Trophoblast cell (in vitro differentiated cells and primary cell): ENCODE results near the gene PREX1.
A peak's percentile ranks its signal among the peaks of the same experiment; 100 is the strongest.
"Not testable (repeated sequence)": the region's sequence is repeated elsewhere in the genome, so short reads cannot be mapped to it uniquely, and the experiment has no call there.

Experiments
- DNase-seq, 2 donors: peaks; one replicate each; pipeline ENCODE4 v3.0.0-alpha.2; 2016
- H2AFZ ChIP-seq: 2 replicates; pipeline ENCODE4 v1.6.1; 2013; ENCODE audit warnings: low read length, moderate library complexity, mild to moderate bottlenecking; ENCODE audit not compliant: insufficient read depth, poor library complexity
- H2AK5ac ChIP-seq: 2 replicates; pipeline ENCODE4 v1.6.1; 2013; ENCODE audit warnings: mild to moderate bottlenecking, low read length
- H2BK120ac ChIP-seq: 2 replicates; pipeline ENCODE4 v1.6.1; 2013; ENCODE audit warnings: low read length, mild to moderate bottlenecking, moderate library complexity; ENCODE audit not compliant: insufficient read depth, poor library complexity
- H2BK12ac ChIP-seq: 2 replicates; pipeline ENCODE4 v1.6.1; 2013; ENCODE audit warnings: mild to moderate bottlenecking, low read length, moderate library complexity
- H2BK5ac ChIP-seq: 2 replicates; pipeline ENCODE4 v1.6.1; 2013; ENCODE audit warnings: low read length, low read depth, moderate library complexity, mild to moderate bottlenecking; ENCODE audit not compliant: poor library complexity
- H3K14ac ChIP-seq: 2 replicates; pipeline ENCODE4 v1.6.1; 2013; ENCODE audit warnings: mild to moderate bottlenecking, low read length
- H3K18ac ChIP-seq: 2 replicates; pipeline ENCODE4 v1.6.1; 2013; ENCODE audit warnings: mild to moderate bottlenecking, low read length
- H3K23ac ChIP-seq: 2 replicates; pipeline ENCODE4 v1.6.1; 2013; ENCODE audit warnings: low read length
- H3K27ac ChIP-seq: 2 replicates; pipeline ENCODE4 v1.5.1; 2013; ENCODE audit warnings: low read depth, mild to moderate bottlenecking, inconsistent platforms, low read length, moderate library complexity
- H3K27me3 ChIP-seq: 2 replicates; pipeline ENCODE4 v1.6.1; 2013; ENCODE audit warnings: inconsistent platforms, mild to moderate bottlenecking, low read length, moderate library complexity; ENCODE audit not compliant: insufficient read depth
- H3K36me3 ChIP-seq, 2 experiments: 1 replicate in 1 of 2; 2 replicates in 1 of 2; pipeline ENCODE4 v1.6.1; 2013; ENCODE audit warnings: low read length in 2 of 2, mild to moderate bottlenecking in 2 of 2, moderate library complexity in 1 of 2; ENCODE audit not compliant: insufficient read depth in 2 of 2, control insufficient read depth in 1 of 2
- H3K4ac ChIP-seq: 2 replicates; pipeline ENCODE4 v1.6.1; 2013; ENCODE audit warnings: low read depth, mild to moderate bottlenecking, low read length, moderate library complexity
- H3K4me1 ChIP-seq, 2 experiments: 1 replicate in 1 of 2; 2 replicates in 1 of 2; pipeline ENCODE4 v1.6.1; 2013; ENCODE audit warnings: low read length in 2 of 2, mild to moderate bottlenecking in 2 of 2, moderate library complexity in 1 of 2; ENCODE audit not compliant: insufficient read depth in 2 of 2, control insufficient read depth in 1 of 2
- H3K4me2 ChIP-seq: 2 replicates; pipeline ENCODE4 v1.6.1; 2013; ENCODE audit warnings: inconsistent platforms, mild to moderate bottlenecking, low read length, moderate library complexity
- H3K4me3 ChIP-seq: 2 replicates; pipeline ENCODE4 v1.5.1; 2013; ENCODE audit warnings: mild to moderate bottlenecking, low read depth, low read length, inconsistent platforms
- H3K79me1 ChIP-seq: one replicate; pipeline ENCODE4 v1.6.1; 2013; ENCODE audit warnings: low read length
- H3K79me2 ChIP-seq: 2 replicates; pipeline ENCODE4 v1.6.1; 2013; ENCODE audit warnings: low read length, mild to moderate bottlenecking; ENCODE audit not compliant: control insufficient read depth, insufficient read depth, poor library complexity
- H3K9ac ChIP-seq: 2 replicates; pipeline ENCODE4 v1.6.1; 2013; ENCODE audit warnings: mild to moderate bottlenecking, low read length
- H3K9me3 ChIP-seq: 2 replicates; pipeline ENCODE4 v1.6.1; 2013; ENCODE audit warnings: low read depth, mild to moderate bottlenecking, control low read depth, inconsistent platforms, low read length; ENCODE audit not compliant: insufficient read depth
- H4K12ac ChIP-seq: 2 replicates; pipeline ENCODE4 v1.6.1; 2013; ENCODE audit warnings: low read depth, mild to moderate bottlenecking, low read length, moderate library complexity
- H4K8ac ChIP-seq: 2 replicates; pipeline ENCODE4 v1.6.1; 2013; ENCODE audit warnings: low read depth, mild to moderate bottlenecking, low read length, moderate library complexity
- H4K91ac ChIP-seq: one replicate; pipeline ENCODE4 v1.6.1; 2013; ENCODE audit warnings: low read depth, mild to moderate bottlenecking, low read length, moderate library complexity
- WGBS: extraction: QIAGEN DNeasy Blood & Tissue Kit; methylation state at CpG from one replicate; pipeline ENCODE4 v1.1.7; 2013; ENCODE audit warnings: missing lambda C conversion rate; ENCODE audit not compliant: insufficient read length, insufficient coverage; ENCODE audit errors: extremely low coverage; 5-methylcytosine and 5-hydroxymethylcytosine counted together

The PREX1 gene

DNA sequence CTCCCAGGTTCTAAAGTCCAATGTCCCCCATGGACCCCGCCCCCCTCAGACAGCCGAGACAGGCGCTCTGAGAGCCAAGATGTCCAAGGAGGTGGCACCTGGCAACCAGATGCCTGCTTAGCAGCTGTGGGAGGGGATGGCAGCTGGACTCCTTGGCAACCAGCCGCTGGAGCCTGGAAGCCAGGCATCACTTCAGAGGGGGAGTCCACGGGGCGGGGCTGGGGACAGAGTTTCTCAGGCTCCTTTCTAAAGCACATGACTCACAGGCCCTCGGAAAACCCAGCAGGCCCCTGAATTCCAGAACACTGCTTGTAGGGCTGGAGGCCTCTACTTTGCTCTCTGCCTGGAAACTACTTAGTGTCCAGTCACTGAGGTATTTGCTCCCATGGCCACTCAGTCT, 51.5 kb downstream of the PREX1 start:
- H2BK5ac ChIP-seq = no peak overlapping the region
- H3K79me1 ChIP-seq = no peaks in the 10 kb centered on the region
- no peak overlapping the region for H2BK120ac ChIP-seq
- H3K79me2 ChIP-seq = no peaks in the 10 kb centered on the region
- H3K4me1 ChIP-seq = no peaks in the 10 kb centered on the region
- H4K91ac ChIP-seq = no peak overlapping the region
- no peak overlapping the region for H3K9ac ChIP-seq
- H3K4me3 ChIP-seq = no peak overlapping the region
- H3K9me3 ChIP-seq = peaks cover 16% of the 10 kb centered on the region
- H3K27ac ChIP-seq = no peak overlapping the region
- no peak overlapping the region for H3K23ac ChIP-seq
- no peak overlapping the region for H2BK12ac ChIP-seq
- H3K27me3 ChIP-seq = no peaks in the 10 kb centered on the region
- H3K36me3 ChIP-seq = no peaks in the 10 kb centered on the region
- H4K8ac ChIP-seq = no peak overlapping the region
- no peak overlapping the region for H2AK5ac ChIP-seq
- no peak overlapping the region for H3K14ac ChIP-seq
- H3K4me2 ChIP-seq = no peak overlapping the region
- no CpG with 5 or more reads among the region's 7 CpGs for WGBS
- DNase-seq = peak in 1 of 2 donors; percentile 18
- H2AFZ ChIP-seq = no peak overlapping the region
- H3K4ac ChIP-seq = no peak overlapping the region
- H3K18ac ChIP-seq = no peak overlapping the region
- H4K12ac ChIP-seq = no peak overlapping the region

DNA sequence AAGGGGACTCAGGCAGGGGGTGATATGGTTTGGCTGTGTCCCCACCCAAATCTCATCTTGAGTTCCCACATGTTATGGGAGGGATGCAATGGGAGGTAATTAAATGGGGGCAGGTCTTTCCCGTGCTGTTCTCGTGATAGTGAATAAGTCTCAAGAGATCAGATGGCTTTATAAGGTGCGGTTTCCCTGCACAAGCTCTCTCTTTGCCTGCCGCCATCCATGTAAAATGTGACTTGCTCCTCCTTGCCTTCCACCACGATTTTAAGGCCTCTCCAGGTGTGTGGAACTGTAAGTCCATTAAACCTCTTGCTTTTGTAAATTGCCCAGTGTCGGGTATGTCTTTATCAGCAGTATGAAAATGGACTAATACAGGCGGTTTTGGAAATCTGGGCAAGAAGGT, 52.3 kb downstream of the PREX1 start:
- not testable (repeated sequence) for H3K4me2 ChIP-seq, H3K4me1 ChIP-seq, H4K12ac ChIP-seq, H3K27me3 ChIP-seq, H2BK5ac ChIP-seq, H3K4ac ChIP-seq, H3K36me3 ChIP-seq, H4K8ac ChIP-seq, H3K79me1 ChIP-seq, H3K4me3 ChIP-seq, DNase-seq, H3K27ac ChIP-seq, H3K18ac ChIP-seq, H4K91ac ChIP-seq, H3K23ac ChIP-seq, H3K14ac ChIP-seq, H3K9ac ChIP-seq, H2AFZ ChIP-seq, H2AK5ac ChIP-seq, H2BK12ac ChIP-seq, H2BK120ac ChIP-seq, H3K79me2 ChIP-seq
- no CpG with 5 or more reads among the region's 7 CpGs for WGBS
- peaks cover 16% of the 10 kb centered on the region for H3K9me3 ChIP-seq

- H3K4ac ChIP-seq = no peak overlapping the region
- H3K9me3 ChIP-seq = peaks cover 16% of the 10 kb centered on the region
- no peak for DNase-seq
- no CpG with 5 or more reads among the region's 11 CpGs for WGBS
- no peak overlapping the region for H3K14ac ChIP-seq
- no peak overlapping the region for H4K8ac ChIP-seq
- H3K36me3 ChIP-seq = no peaks in the 10 kb centered on the region
- no peaks in the 10 kb centered on the region for H3K4me1 ChIP-seq
- no peaks in the 10 kb centered on the region for H3K27me3 ChIP-seq
- no peak overlapping the region for H2BK5ac ChIP-seq
- H2BK120ac ChIP-seq = no peak overlapping the region
- no peak overlapping the region for H3K18ac ChIP-seq
- no peaks in the 10 kb centered on the region for H3K79me1 ChIP-seq
- no peak overlapping the region for H4K12ac ChIP-seq
- H3K79me2 ChIP-seq = no peaks in the 10 kb centered on the region
- H3K27ac ChIP-seq = no peak overlapping the region
- no peak overlapping the region for H2BK12ac ChIP-seq
- H4K91ac ChIP-seq = no peak overlapping the region
- no peak overlapping the region for H2AFZ ChIP-seq
- H3K9ac ChIP-seq = no peak overlapping the region
- no peak overlapping the region for H3K23ac ChIP-seq
- H2AK5ac ChIP-seq = no peak overlapping the region
- H3K4me2 ChIP-seq = no peak overlapping the region
- no peak overlapping the region for H3K4me3 ChIP-seq
Measured at GRCh38 chr20:48774696-48775095, 53.1 kb downstream of the PREX1 start.

DNA sequence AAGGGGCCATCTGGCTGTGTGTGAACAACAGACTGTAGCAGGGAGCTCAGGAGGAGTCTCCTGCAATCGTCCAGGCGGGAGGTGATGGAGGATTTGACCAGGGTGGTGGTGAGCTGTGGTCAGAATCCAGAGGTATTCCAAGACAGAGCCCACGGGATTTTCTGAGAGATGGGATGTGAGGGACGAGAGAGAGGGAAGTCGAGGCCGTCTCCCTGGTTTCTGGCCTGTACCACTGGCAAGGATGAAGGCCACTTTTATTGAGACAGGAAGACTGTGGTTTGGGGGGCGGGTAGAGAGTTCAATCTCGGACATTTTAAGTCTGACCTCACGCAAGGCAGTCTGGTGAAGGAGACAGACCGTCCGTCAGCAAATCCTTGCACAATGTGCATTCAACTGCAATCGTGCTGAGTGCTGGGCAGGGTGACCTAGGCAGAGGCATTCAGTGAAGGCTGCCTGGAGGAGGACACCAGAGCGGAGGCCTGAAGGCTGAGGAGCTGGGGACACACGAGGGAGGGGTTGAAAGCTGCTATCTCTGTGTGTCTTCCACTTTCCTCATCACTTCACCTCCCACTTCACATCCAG, 53.9 kb downstream of the PREX1 start:
- H3K27ac ChIP-seq = no peak overlapping the region
- H3K79me1 ChIP-seq = no peaks in the 10 kb centered on the region
- H2AFZ ChIP-seq = no peak overlapping the region
- no peaks in the 10 kb centered on the region for H3K79me2 ChIP-seq
- H2AK5ac ChIP-seq = no peak overlapping the region
- H4K8ac ChIP-seq = no peak overlapping the region
- no peak overlapping the region for H2BK12ac ChIP-seq
- H3K14ac ChIP-seq = no peak overlapping the region
- no peaks in the 10 kb centered on the region for H3K27me3 ChIP-seq
- no CpG with 5 or more reads among the region's 14 CpGs for WGBS
- H4K12ac ChIP-seq = no peak overlapping the region
- H3K4me2 ChIP-seq = no peak overlapping the region
- H3K9ac ChIP-seq = no peak overlapping the region
- no peak overlapping the region for H2BK5ac ChIP-seq
- H4K91ac ChIP-seq = no peak overlapping the region
- no peak overlapping the region for H3K4me3 ChIP-seq
- no peaks in the 10 kb centered on the region for H3K36me3 ChIP-seq
- no peak overlapping the region for H2BK120ac ChIP-seq
- H3K4ac ChIP-seq = no peak overlapping the region
- no peak overlapping the region for H3K18ac ChIP-seq
- H3K9me3 ChIP-seq = peaks cover 16% of the 10 kb centered on the region
- DNase-seq = peak; percentile 22 to 42
- H3K4me1 ChIP-seq = no peaks in the 10 kb centered on the region
- H3K23ac ChIP-seq = no peak overlapping the region
